HepG2 (cell line): ENCODE data around the gene CCN2. TPM values are rescaled to one million over a fixed set of nuclear protein-coding genes. Genes with fewer than 3 reads are reported as not detected.

Source experiments
- ETV6 ChIP-seq: sonication (generic); formaldehyde crosslinking; conservative IDR thresholded peaks from 2 replicates; pipeline ENCODE4 v1.4.0; 2020; ENCODE audit warnings: missing genetic modification reagents
- FOXK1 ChIP-seq: sonication (generic); formaldehyde crosslinking; IDR thresholded peaks from 2 replicates; pipeline ENCODE4 v1.4.0; 2020; ENCODE audit warnings: low read depth, missing genetic modification reagents, borderline replicate concordance
- GZF1 ChIP-seq: sonication (generic); formaldehyde crosslinking; IDR thresholded peaks from 2 replicates; pipeline ENCODE4 v1.5.1; 2020; ENCODE audit warnings: mild to moderate bottlenecking, missing genetic modification reagents
- HOXA9 ChIP-seq: sonication (generic); formaldehyde crosslinking; IDR thresholded peaks from 2 replicates; pipeline ENCODE4 v1.8.1; 2022; ENCODE audit warnings: missing genetic modification reagents, mild to moderate bottlenecking, moderate library complexity, borderline replicate concordance
- IKZF1 ChIP-seq: fragments of 450-650 bp; IDR thresholded peaks from 2 replicates; pipeline ENCODE4 v1.7.1; 2016
- MYC ChIP-seq: sonication (generic); formaldehyde crosslinking; IDR thresholded peaks from 2 replicates; pipeline ENCODE4 v1.9.0; 2021; ENCODE audit warnings: missing genetic modification reagents, borderline replicate concordance
- SP5 ChIP-seq: IDR thresholded peaks from 2 replicates; pipeline ENCODE4 v1.6.1; 2016; ENCODE audit warnings: low read depth, borderline replicate concordance
- TAF15 ChIP-seq: fragments of 200-400 bp; formaldehyde crosslinking; IDR thresholded peaks from one replicate; pipeline ENCODE4 v1.6.1; 2018; ENCODE audit warnings: mild to moderate bottlenecking, low read depth, low read length; ENCODE audit not compliant: poor library complexity, severe bottlenecking
- TMF1 ChIP-seq: sonication (generic); formaldehyde crosslinking; IDR thresholded peaks from 2 replicates; pipeline ENCODE4 v1.8.1; 2022; ENCODE audit warnings: low read depth, missing genetic modification reagents
- YEATS2 ChIP-seq: sonication (generic); formaldehyde crosslinking; IDR thresholded peaks from 2 replicates; pipeline ENCODE4 v1.4.0; 2020; ENCODE audit warnings: missing genetic modification reagents, borderline replicate concordance
- ZBTB21 ChIP-seq: sonication (generic); formaldehyde crosslinking; IDR thresholded peaks from 2 replicates; pipeline ENCODE4 v1.4.0; 2020; ENCODE audit warnings: missing genetic modification reagents
- ZBTB38 ChIP-seq: sonication (generic); formaldehyde crosslinking; IDR thresholded peaks from 2 replicates; pipeline ENCODE4 v1.5.1; 2020; ENCODE audit warnings: mild to moderate bottlenecking, missing genetic modification reagents
- ZFX ChIP-seq: sonication (generic); formaldehyde crosslinking; IDR thresholded peaks from 2 replicates; pipeline ENCODE4 v1.4.0; 2020; ENCODE audit warnings: mild to moderate bottlenecking, low read depth, missing genetic modification reagents, moderate library complexity
- ZKSCAN1 ChIP-seq: fragments of 150-350 bp; IDR thresholded peaks from 2 replicates; pipeline ENCODE4 v1.6.1; 2014; ENCODE audit warnings: low read length
- ZNF20 ChIP-seq: sonication (generic); formaldehyde crosslinking; IDR thresholded peaks from 2 replicates; pipeline ENCODE4 v1.4.0; 2020; ENCODE audit warnings: mild to moderate bottlenecking, moderate library complexity, missing genetic modification reagents
- ZNF3 ChIP-seq: IDR thresholded peaks from 2 replicates; pipeline ENCODE4 v1.7.0; 2017; ENCODE audit warnings: inconsistent platforms
- ZNF468 ChIP-seq: sonication (generic); formaldehyde crosslinking; IDR thresholded peaks from 2 replicates; pipeline ENCODE4 v1.8.0; 2022; ENCODE audit warnings: mild to moderate bottlenecking, moderate library complexity, missing genetic modification reagents
- ZSCAN12 ChIP-seq: sonication (generic); formaldehyde crosslinking; IDR thresholded peaks from 2 replicates; pipeline ENCODE4 v1.9.0; 2021; ENCODE audit warnings: mild to moderate bottlenecking, missing genetic modification reagents
- polyA plus RNA-seq, 8 experiments: library from polyadenylated mRNA; depleted of rRNA in 3 of 8; stranded (reverse) in 7 of 8; unstranded in 1 of 8; fragments of >200 nt; fragmentation: Illumina TruSeq in 4 of 8; extraction: Trizol in 4 of 8; gene quantifications; 2 replicates each; pipeline versions ENCODE4 v1.2.1 to v1.2.3, GENCODE V29; 2011 to 2016; ENCODE audit warnings: low read depth in 4 of 8, missing spikeins in 1 of 8, mixed read lengths in 1 of 8; ENCODE audit not compliant: insufficient read depth in 1 of 8
- total RNA-seq, 5 experiments: library from RNA; depleted of rRNA; stranded (reverse); fragments of >200 nt; fragmentation: Illumina TruSeq; extraction: Trizol; gene quantifications; 2 replicates each; pipeline ENCODE4 v1.2.3, GENCODE V29; 2016; ENCODE audit warnings: low read depth in 1 of 5
- TF ChIP-seq, protein P1 (sequence below): sonication (generic); formaldehyde crosslinking; IDR thresholded peaks from 2 replicates; pipeline ENCODE4; 2020; ENCODE audit warnings: missing genetic modification reagents, mild to moderate bottlenecking, borderline replicate concordance
- TF ChIP-seq, protein P2 (sequence below): sonication (generic); formaldehyde crosslinking; IDR thresholded peaks from 2 replicates; pipeline ENCODE4 v1.5.0; 2020; ENCODE audit warnings: missing genetic modification reagents
- TF ChIP-seq, protein P3 (sequence below): sonication (generic); formaldehyde crosslinking; IDR thresholded peaks from 2 replicates; pipeline ENCODE4 v1.4.0; 2020; ENCODE audit warnings: low read depth, mild to moderate bottlenecking, missing genetic modification reagents
- TF ChIP-seq, protein P4 (sequence below): sonication (generic); formaldehyde crosslinking; IDR thresholded peaks from 2 replicates; pipeline ENCODE4 v1.5.1; 2020; ENCODE audit warnings: missing genetic modification reagents, mild to moderate bottlenecking, borderline replicate concordance

Gene CCN2
- total and polyA plus RNA-seq, 2 of the 13 experiments (the other 11 are each of a cell fraction or from before 2014, with no cell fraction given), result 34.7 to 316 TPM

DNA sequence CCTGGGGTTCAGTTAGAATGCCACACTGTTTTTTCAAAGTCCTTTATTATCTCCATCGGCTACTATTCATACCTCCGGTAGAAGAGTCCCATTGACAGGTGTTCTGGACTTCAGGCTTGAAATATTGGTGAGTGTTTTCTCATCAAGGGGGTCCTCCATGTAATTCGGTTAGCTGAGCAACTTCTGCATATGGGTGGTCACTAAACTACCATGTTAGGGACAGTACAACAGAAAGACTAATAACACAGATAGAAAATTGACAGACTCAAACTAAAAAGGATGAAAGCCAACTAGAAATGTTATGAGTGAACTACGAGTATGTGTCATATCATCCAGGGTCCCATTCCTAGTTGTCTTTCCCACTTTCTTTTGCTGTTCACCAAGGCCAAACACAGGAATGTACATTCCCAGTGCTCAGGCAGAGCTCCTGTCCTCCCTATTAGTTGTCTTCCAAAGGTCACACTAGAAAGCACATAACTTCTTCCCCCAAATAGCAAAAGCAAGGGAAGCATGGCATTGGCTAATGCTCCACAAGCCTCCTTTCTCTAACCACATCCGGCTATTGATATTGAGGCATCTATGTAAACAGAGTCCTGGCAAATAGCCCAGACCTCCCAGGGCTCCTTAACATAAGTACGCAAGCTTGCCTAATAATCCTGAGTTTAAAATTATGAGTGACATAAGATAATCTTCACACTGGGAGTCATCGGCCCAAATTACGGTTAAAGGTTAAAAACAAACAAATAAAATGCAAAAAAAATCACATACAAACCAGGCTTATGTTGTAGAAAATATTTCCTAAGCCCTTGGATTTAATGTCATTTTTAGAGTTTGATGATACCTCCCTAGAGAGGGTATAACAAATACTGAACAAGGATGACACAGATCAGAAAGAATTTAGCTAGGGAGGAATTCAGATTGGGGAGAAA, 13.2 kb downstream of the CCN2 start (continued):
- TF ChIP-seq, protein P1, sequence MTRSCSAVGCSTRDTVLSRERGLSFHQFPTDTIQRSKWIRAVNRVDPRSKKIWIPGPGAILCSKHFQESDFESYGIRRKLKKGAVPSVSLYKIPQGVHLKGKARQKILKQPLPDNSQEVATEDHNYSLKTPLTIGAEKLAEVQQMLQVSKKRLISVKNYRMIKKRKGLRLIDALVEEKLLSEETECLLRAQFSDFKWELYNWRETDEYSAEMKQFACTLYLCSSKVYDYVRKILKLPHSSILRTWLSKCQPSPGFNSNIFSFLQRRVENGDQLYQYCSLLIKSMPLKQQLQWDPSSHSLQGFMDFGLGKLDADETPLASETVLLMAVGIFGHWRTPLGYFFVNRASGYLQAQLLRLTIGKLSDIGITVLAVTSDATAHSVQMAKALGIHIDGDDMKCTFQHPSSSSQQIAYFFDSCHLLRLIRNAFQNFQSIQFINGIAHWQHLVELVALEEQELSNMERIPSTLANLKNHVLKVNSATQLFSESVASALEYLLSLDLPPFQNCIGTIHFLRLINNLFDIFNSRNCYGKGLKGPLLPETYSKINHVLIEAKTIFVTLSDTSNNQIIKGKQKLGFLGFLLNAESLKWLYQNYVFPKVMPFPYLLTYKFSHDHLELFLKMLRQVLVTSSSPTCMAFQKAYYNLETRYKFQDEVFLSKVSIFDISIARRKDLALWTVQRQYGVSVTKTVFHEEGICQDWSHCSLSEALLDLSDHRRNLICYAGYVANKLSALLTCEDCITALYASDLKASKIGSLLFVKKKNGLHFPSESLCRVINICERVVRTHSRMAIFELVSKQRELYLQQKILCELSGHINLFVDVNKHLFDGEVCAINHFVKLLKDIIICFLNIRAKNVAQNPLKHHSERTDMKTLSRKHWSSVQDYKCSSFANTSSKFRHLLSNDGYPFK (CRISPR knock-in tag), result no peak
- peak; percentile 28; the same call in 1 of the 2 replicates for TF ChIP-seq ETV6 (CRISPR knock-in tag)
- no peak for TF ChIP-seq ZNF468 (CRISPR knock-in tag)
- no peak for TF ChIP-seq ZNF20 (CRISPR knock-in tag)
- peak; percentile 34; the same call in 1 of the 2 replicates for TF ChIP-seq SP5
- no peak for TF ChIP-seq TMF1
- TF ChIP-seq ZBTB38, result no peak
- TF ChIP-seq, protein P2, sequence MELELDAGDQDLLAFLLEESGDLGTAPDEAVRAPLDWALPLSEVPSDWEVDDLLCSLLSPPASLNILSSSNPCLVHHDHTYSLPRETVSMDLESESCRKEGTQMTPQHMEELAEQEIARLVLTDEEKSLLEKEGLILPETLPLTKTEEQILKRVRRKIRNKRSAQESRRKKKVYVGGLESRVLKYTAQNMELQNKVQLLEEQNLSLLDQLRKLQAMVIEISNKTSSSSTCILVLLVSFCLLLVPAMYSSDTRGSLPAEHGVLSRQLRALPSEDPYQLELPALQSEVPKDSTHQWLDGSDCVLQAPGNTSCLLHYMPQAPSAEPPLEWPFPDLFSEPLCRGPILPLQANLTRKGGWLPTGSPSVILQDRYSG, result no peak
- TF ChIP-seq MYC (CRISPR knock-in tag), result no peak
- no peak for TF ChIP-seq IKZF1
- TF ChIP-seq, protein P3, sequence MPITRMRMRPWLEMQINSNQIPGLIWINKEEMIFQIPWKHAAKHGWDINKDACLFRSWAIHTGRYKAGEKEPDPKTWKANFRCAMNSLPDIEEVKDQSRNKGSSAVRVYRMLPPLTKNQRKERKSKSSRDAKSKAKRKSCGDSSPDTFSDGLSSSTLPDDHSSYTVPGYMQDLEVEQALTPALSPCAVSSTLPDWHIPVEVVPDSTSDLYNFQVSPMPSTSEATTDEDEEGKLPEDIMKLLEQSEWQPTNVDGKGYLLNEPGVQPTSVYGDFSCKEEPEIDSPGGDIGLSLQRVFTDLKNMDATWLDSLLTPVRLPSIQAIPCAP, result no peak
- TF ChIP-seq ZNF3 (CRISPR knock-in tag), result peak; percentile 66; the same call in 1 of the 2 replicates
- no peak; the same call in 1 of the 2 replicates for TF ChIP-seq YEATS2 (CRISPR knock-in tag)
- TF ChIP-seq, protein P4, sequence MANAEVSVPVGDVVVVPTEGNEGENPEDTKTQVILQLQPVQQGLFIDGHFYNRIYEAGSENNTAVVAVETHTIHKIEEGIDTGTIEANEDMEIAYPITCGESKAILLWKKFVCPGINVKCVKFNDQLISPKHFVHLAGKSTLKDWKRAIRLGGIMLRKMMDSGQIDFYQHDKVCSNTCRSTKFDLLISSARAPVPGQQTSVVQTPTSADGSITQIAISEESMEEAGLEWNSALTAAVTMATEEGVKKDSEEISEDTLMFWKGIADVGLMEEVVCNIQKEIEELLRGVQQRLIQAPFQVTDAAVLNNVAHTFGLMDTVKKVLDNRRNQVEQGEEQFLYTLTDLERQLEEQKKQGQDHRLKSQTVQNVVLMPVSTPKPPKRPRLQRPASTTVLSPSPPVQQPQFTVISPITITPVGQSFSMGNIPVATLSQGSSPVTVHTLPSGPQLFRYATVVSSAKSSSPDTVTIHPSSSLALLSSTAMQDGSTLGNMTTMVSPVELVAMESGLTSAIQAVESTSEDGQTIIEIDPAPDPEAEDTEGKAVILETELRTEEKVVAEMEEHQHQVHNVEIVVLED (CRISPR knock-in tag), result peak; percentile 27; the same call in 1 of the 2 replicates
- TF ChIP-seq TAF15, result no peak
- 0 out of 2 replicates have a peak, but pooled peaks have one; percentile 63 for TF ChIP-seq GZF1 (CRISPR knock-in tag)
- no peak for TF ChIP-seq HOXA9
- no peak; the same call in 1 of the 2 replicates for TF ChIP-seq ZBTB21 (CRISPR knock-in tag)
- TF ChIP-seq ZFX (CRISPR knock-in tag), result peak; percentile 65
- TF ChIP-seq ZKSCAN1, result no peak
- no peak for TF ChIP-seq ZSCAN12 (CRISPR knock-in tag)
- peak; percentile 96 for TF ChIP-seq FOXK1 (CRISPR knock-in tag)
